ENCODE measurements around the gene PDXK.
A peak's percentile ranks its signal among the peaks of the same experiment; 100 is the strongest.

Gene PDXK

GRCh38 chr21:43785134-43785533, 66.2 kb downstream of the PDXK start:
- no peak for DNase-seq

GRCh38 chr21:43786300-43786806, 67.4 kb downstream of the PDXK start:
- DNase-seq = peak; percentile 25

- no peak for DNase-seq
Observed at GRCh38 chr21:43786807-43787440, 68.0 kb downstream of the PDXK start.

- peak; percentile 95 for DNase-seq
Observed at GRCh38 chr21:43789276-43790009, 70.5 kb downstream of the PDXK start, which contains the start of gene RRP1. Gene RRP1, plus strand, starts transcription at chr21:43789577. Its CDS starts 53 bp downstream, at chr21:43789630.

GRCh38 chr21:43790010-43790524, 71.1 kb downstream of the PDXK start:
- DNase-seq = no peak

GRCh38 chr21:43792406-43792805, 73.5 kb downstream of the PDXK start:
- no peak for DNase-seq

GRCh38 chr21:43793243-43793642, 74.3 kb downstream of the PDXK start:
- no peak for DNase-seq

- DNase-seq = no peak
Observed at GRCh38 chr21:43794311-43794710, 75.4 kb downstream of the PDXK start.

- no peak for DNase-seq
Observed at GRCh38 chr21:43794857-43795256, 75.9 kb downstream of the PDXK start.

DNA sequence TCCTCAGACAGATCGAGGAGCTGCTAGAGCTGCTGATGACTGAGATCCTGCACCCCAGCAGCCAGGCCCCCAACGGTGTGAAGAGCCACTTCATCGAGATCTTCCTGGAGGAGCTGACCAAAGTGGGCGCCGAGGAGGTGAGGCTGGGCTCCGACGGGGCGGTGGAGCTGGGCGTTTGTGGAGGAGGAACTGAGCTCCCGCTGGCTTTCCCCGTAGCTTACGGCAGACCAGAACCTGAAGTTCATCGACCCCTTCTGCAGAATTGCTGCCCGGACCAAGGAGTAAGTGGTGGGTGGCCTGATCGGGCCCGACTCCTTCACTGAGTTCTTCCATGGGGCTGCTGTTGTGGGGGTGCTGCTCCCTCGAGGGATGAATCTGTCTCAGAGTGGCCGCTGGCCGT, 78.5 kb downstream of the PDXK start:
- DNase-seq = no peak

GRCh38 chr21:43797925-43798715, 79.2 kb downstream of the PDXK start:
- DNase-seq = no peak

DNA sequence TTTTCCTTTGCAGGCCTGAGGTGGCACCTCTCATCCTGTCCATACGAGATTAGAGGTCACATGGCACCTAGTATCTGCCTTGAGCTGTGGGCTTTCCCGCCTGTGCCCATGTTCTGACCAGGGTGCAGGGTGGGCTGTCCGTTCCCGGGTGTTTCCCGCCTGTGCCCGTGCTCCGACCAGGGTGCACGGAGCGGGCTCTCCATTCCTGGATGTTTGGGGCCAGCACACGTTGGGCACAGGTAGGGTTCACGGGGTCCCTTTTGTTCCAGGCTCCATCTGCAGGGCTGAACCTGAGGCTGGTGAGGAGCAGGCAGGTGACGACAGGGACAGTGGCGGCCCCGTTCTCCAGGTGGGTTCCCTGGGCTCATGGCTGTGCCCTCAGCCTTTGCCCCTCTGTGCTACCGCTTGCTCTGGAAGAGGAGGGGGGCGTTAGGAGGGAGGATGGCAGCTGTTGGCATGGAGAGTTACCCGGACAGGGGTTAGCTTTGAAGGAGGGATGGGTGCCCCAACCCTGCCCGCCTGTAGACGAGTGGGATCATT, 80.4 kb downstream of the PDXK start:
- no peak for DNase-seq

DNA sequence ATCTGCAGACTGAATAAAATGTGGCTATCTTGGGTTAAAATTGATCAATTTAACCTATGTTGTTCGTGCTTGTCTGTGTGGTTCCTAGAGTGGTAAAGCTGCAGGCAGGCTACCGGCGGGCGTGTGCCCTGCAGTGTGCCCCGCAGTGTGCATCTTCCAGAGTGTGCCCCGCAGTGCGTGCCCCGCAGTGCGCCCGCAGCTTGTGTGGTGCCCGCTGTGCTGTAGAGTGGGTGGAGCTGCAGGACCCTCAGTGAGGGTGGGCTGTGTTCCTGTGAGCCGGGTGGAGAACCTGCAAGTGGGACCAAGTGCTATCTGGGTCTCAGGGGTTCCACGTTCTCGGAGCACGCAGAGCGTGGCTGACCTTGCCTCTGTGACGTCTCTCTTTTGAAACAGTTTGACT, 81.2 kb downstream of the PDXK start:
- DNase-seq = no peak

DNA sequence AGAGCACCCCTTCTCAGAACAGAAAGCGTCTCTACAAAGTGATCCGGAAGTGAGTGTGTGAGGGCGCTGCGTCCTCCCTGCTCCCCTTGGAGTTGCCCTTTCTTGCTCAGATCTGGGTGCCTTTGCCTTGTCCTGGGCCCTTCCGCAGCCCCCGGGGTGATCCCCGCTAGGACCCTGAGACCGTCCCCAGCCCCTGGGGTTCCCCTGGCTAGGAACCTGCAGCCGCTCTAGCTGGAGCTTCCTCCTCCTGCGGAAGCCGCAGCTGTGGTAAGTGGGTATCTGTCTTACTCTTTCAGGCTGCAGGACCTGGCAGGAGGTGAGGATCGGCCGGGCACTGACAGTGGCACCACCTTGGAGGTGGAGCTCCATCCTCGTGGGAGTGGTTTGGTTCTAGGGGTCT, 81.6 kb downstream of the PDXK start:
- DNase-seq = no peak

DNA sequence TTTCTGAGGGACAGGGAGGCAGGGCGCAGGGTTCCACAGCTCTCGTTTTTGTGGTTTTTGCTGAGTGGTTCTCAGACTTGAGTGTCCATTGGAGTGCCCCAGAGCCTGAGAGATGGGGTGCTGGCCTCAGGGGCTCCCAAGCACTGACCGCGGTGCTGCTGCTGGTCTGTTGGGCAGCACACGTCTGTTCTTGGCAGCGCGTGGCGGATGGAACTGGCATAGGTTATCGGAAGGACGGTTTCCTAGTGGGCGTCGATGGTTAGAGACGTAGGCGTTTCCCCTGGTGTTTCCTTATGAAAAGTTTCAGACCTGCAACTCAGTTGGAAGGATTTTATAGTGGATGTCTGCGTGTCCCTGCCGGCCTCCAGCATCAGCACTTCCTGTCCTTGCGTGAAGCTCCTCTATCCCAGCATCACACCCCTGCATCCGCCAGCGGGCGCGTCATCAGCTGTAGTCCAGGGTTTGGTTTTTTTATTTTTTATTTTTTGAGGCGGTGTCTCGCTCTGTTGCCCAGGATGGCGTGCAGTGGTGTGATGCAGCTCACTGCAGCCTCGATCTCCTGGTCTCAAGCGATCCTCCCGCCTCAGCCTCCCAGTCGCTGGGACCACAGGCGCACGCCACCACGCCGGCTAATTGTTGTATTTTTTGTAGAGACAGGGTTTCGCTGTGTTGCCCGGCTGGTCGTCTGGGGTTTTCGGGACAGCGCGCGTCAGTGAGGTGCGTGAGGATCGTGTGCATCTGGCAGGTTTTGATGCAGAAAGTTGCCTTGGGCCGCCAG, 82.3 kb downstream of the PDXK start:
- no peak for DNase-seq

GRCh38 chr21:43802713-43803313, 83.9 kb downstream of the PDXK start:
- DNase-seq = no peak

GRCh38 chr21:43803558-43804300, 84.8 kb downstream of the PDXK start:
- no peak for DNase-seq

DNA sequence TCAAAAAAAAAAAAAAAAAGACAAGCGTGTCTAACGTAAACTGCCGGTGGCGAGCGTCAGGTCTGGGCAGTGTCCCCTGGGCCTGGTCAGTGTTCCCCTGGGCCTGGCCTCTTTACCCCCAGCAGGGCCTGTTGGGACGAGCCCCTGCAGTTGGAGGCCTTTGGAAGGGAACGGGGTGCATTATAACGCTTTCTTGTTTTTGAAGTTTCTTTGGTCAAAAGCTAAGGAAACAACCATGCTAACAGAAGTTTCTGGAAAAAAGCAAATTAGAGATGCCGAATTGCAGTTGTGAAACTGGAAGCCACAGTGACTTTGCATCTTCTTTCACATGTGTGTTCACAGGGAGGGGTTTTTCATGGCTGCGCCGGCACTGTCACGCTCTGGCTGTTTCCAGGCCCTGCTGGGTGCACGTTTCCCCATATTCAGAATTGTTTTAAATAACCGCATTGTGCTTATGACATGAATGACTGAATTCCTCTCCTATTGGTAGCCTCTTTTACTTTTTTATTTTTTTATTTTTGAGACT, 86.4 kb downstream of the PDXK start:
- DNase-seq = no peak

DNA sequence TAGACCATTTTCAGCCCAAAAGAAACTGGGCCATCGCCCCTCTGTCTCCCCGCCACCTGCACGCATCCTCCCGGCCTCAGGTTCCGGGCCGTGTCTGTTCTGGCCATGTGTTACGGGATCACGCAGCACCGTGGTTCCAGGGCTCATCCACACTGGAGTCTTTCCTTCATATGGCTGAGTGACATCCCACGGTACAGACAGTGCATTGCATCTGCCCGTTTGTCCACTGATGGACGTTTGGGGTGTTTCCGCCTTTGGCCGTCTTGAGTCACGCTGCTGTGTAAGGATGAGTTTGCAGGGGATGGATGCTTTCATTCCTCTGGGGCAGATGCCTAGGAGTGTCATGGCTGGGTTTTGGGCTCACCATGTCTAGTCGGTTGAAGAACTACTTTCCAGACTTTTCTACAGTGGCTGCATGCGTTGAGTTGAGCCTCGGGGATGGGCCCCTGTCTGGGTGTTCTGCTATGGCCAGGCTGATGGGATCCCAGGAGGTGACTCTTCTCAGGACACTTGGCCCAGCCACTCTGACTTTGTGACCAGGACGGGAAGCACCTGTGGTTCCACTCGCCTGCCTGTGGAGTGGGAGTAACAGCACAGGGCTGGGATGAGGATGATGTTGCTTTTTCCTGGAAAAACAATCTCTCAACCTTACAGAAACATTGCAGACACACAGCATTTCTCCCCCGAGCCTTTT, 87.2 kb downstream of the PDXK start:
- DNase-seq = no peak

DNA sequence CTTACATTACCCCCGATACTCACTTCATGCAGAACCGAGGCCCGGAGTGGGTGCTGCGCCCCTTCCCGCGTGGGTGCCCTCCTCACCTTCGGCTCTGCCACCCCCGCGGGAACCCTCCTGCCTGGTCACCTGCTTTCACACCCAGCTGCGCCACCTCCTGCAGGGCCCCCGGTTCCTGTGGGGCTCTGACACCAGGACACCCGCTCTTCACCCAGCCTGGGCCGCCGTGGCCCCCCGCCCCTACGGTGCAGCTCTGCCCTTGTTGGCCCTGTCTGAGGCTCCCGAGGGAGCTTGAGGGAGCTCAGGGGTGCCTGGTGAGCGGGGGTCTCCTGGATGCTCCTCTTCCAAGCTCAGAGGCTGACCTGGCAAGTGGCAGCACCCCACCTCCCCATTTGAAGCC, 89.4 kb downstream of the PDXK start:
- no peak for DNase-seq

Data from RPMI8226 (cell line).